ENCODE measurements around the gene RPL22L1.
"Not testable (repeated sequence)": the region's sequence is repeated elsewhere in the genome, so short reads cannot be mapped to it uniquely, and the experiment has no call there.

The RPL22L1 gene

GRCh38 chr3:170877311-170877710 is 7.3 kb upstream of the RPL22L1 start:
- not testable (repeated sequence) for DNase-seq

- no peak for DNase-seq
Measured at GRCh38 chr3:170876537-170876936, 6.5 kb upstream of the RPL22L1 start.

GRCh38 chr3:170869239-170869590 is 780 bp downstream of the RPL22L1 start:
- no peak for DNase-seq

DNA sequence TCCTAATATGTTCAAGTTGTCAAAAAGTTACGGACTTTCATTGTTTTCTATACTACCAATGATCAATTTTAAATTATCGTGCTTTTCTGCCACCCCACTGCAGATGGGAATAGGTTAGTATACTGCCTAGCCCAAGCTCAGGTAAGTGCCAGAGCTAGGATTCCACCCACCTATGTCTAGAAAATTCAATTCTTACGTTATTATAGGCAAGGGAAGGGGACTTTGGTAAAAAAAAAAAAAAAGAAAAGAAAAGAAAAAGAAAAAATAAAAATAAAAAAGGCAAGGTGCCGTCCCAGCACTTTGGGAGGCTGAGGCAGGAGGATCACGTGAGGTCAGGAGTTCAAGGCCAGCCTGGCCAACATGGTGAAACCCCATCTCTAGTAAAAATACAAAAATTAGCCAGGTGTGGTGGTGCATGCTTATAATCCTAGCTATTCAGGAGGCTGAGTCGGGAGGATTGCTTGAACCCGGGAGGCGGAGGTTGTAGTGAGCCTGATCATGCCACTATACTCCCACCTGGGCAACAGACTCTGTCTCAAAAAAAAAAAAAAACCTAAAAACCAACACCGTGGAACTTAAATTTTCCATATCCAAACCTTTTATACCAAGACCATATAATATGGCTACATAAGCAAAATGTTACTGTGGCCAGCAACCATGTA is 1.3 kb downstream of the RPL22L1 start:
- DNase-seq: peak; percentile 55

DNA sequence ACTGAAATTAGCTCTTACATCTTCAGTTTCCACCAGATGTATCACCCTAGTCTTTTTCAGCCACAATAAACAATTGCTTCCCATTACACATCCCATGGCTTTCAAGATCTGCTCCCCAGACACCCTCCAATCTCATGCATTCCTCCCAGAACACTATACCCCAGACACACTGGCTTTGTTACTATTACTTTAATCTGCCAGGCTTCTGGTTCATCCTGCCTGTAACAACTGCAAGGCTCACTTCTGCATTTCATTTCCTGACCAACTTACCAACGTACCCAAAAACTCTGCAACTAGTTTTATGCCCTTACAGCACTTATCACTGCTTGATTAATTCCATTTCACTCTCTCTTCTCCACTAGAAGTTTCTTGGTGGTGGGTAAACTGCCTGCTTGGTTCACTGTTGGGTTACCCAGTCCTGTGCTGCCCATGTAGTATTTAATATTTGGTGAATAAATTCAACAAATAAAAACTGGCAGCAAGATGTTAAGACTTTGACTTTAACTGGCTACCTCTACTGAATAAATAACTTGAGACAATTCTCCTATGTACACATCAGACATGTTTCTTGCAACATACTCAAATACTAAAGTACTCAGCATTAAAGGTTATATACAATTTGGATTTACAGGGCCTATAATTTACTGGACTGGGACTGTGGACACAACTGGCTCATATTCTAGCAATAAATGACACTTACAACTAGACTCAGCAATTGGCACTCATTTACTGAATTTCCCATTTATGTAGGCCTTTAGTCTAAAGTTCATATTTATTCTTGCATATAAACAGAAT is 2.7 kb downstream of the RPL22L1 start:
- no peak for DNase-seq

DNA sequence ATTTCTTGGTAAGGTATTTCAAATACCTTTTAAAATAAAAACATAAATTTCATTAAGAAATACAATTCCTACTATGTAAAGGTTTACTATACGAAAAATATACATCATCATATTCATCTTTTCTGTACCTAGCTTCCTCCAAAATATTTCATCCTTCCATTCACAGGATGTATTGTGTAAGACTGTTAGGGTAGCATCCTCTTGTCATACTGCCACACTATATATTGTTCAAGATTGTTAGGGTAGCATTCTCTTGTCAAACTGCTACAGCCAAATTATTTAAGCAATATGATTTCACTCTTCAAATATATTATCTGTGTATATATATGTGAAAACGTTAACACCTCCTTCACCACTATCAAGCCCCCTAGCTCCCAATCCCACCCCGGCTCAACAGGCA is 3.5 kb downstream of the RPL22L1 start:
- no peak for DNase-seq

DNA sequence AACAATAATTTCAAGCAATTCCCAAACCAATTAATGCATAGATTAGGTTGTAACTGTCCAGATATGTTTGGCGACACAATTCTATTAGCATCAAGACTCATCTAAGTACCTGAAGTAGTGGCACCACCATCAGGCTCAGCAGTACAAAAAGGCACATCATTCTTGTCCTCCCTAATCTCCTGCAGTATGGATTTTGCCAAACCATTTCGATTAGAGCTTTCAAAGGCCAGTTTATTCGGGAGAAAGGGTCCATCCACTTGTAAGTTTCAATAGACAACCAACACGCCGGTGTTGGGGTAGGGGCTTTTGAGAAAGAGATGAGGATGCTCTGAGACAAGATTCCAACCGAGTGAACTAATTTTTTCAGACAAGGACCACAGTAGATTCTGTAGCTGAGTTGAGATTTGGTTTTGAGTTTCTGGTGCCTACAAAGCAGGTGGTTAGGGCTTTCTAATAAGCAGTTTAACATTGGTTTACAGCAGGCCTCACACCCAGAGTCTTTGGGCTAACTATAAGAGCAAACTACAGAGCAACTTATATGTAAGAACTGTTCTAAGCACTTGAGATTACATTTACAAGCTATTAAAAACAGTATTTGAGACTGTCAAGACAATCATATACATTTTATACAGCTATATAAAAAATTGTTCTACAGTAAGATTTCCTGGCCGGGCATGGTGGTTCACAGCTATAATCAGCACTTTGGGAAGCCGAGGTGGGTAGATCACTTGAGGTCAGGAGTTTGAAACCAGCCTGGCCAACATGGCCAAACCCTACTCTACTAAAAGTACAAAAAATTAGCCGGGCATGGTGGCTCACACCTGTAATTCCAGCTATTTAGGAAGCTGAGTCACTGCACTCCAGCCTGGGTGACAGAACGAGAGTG is 4.5 kb downstream of the RPL22L1 start:
- DNase-seq: peak; percentile 66

GRCh38 chr3:170864525-170865208 is 5.3 kb downstream of the RPL22L1 start:
- no peak for DNase-seq

DNA sequence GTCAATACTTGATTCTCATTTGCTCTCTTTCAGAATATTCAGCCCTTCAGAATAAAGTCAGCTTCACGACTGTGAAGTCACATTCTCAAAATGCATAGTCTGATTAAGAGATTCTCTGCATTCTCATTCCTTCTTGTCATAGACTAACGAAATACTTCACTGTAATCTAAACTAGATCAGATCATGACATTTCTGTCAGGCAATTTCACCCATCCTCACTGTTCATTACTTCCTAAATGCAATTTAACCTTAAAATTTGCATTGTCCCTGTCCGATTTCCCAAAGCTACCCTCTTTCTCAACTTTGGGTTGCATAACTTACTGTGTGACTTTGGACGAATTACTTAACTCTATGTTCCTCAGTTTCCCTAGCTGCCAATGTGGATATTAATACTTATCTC is 6.2 kb downstream of the RPL22L1 start:
- DNase-seq: no peak

DNA sequence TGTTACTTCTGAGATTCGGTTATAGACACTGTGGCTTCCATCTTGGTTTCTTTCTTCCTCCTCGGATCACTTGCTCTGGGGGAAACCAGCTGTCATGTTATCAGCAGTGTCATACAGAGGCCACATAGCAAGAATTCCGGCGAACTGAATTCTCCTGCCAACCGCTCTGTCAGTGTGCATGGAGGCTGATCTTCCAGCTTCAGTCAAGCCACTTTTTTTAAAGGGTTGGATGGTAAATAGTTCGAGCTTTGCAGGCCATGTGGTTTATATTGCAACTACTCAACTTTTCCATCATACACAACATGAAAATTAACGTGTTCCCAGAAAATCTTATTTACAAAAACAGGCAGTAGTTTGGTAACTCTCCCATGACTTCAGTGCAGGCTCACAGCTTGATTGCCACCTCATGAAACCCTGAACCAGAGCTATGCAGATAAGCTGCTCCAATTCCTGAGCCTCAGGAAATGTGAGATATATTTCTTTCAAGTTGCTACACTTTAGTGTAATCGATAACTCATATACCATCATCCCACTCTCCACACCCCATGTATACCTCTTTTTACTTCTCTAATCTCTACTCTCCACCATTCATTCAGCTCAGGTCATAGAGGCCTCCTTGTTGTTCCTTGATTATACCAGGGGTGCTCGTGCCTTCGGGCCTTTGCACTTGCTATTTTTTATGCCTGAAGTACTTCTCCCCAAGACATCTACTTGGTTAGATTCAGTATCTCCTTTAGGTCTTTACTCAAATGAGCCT is 7.2 kb downstream of the RPL22L1 start:
- DNase-seq: no peak

- DNase-seq: no peak
Measured at GRCh38 chr3:170858599-170858998, 11.4 kb downstream of the RPL22L1 start.

DNA sequence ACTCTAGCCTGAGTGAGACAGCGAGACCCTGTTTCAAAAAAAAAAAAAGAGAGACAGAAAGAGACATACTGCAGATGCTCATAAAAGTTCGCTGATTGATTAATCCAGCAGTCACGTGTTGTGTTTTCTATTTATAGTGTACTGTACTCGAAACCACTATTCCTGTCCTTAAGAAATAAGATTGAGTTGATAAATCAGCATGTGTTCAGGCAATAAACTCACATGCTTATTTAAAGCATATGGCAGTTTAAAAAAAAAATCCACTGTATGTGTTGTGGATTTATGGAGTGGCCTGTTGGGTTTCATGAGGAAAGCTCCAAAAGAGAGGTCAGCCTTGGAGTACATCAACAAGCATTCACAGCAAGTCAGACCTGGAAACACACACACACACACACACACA is 17.7 kb downstream of the RPL22L1 start:
- no peak for DNase-seq

DNA sequence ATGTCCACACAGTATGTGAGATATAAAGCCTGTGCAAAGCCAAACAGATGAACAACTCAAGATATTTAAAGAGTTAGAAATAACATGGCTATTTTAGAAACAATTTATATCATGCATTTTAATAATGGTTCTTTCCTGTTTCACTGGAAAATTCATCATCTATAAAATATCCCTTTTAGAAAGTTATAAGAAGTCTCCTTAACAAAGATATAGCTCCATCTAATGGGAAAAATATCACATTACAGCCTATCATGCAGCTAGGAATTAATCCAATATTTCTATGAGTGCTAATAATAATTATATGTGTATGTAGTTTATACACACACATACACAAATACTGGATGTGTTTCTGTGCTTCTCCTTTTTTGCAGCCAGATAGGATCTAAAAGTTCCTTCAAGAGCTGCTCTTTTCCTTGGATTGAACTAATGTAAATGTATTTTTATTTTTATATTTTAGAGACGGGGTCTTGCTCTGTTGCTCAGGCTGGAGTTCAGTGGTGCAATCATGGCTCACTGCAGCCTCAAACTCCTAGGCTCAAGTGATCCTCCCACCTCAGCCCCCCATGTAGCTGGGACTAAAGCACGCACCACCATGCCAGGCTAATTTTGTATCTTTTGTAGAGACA is 21.6 kb downstream of the RPL22L1 start:
- no peak for DNase-seq

GRCh38 chr3:170844377-170844776 is 25.6 kb downstream of the RPL22L1 start:
- no peak for DNase-seq

DNA sequence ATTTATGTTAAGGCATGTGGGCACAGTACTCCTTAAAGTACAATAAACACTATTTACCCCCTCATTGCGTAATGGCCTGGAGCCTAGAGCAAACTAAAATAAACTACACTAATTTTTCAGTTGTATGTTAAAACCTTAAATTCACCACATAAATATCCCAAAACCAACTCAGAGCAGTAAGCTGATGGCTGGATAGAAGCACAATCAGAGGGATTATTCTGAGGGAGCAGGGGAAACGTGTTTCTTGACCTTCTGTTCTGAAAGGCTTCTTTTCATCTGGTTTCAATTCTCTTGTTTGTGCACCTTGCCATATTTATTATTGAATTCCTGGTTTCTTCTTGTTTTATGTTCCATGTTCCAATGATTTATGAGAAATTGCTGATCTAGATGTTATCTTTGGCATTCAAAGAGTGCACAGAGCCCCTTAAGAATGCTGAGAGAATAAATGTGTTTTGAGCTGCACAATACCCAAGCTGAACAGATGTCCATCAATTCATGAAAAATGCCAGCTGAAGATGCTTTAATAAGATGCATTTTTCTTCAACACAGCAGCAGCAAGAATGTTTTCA is 29.6 kb downstream of the RPL22L1 start:
- DNase-seq: no peak

- DNase-seq: no peak
Measured at GRCh38 chr3:170839518-170840100, 30.4 kb downstream of the RPL22L1 start.

- no peak for DNase-seq
Measured at GRCh38 chr3:170836491-170836890, 33.5 kb downstream of the RPL22L1 start.

DNA sequence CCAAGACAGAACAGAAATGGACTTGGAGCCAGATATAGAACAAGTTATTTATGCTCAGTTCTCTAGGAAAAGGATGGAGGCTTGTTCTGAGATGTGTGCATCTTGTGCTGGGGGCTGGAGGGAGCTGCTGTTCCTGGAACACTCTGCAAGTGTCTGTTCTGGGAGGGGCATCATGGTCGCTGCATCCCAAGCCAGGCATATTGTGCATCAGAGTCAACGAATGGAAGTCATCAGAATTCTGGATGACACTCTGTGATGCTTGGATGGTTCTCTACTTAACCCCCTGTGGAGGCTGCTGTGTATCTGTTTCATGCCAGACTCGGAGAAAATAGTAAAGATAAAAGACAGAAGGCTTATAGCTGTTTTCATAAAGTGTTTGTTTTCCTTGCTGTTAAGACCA is 34.7 kb downstream of the RPL22L1 start:
- no peak for DNase-seq

DNA sequence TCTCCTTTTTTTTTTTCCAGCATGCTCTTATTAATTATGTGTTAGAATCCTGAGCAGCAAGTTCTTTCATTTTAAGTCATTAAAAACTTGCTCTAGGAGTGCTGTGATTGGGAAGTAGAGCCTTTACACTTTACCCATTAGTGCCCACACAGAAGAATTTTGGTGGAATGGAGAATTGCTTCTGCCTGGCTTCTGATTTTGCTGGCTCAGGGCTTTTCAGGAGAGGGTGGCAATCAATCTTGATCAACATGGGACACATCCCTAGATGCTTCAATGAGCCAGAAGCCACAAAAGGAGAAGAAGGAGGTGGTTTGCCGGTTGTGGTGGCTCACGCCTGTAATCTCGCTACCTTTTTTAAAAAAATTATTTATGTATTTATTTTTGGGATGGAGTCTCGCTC is 39.4 kb downstream of the RPL22L1 start:
- no peak for DNase-seq

DNA sequence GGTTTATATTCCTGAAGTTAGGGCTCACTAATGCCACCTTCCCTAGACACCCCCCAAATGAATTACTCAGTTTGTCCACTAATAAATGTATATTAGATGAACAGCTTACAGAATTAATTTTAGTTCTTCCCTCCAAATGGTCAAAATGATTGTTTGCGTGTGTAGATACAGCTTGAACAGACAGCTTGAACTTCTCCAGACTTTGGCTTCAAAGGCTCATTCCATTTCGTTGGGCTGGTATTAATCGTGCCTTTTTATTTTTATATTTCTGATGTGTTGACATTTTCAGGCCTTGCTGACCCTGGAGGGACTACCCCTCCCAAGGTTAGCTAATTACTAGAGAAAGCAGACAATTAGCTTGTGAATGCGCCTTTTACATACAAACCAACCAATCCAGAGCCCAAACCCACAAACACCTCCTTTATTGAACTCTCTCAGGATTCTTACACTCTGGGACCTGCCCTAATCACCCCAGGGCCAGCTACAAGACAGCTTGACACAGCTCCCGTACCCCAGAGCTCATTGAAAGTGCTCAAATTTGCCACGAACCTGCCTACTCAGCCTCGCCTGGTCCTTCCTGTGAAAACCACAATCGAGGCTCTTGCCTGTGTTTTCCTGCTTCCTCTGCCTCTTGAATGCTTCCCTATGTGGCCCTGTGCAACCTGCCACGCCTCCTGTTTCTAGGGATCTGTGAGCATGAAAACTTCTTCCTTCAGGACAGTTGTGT is 40.3 kb downstream of the RPL22L1 start:
- DNase-seq: no peak

All from activated CD8-positive, alpha-beta memory T cell treated with anti-CD3 and anti-CD28 coated beads, Interleukin-2, amount 50 U/mL, for 48 hours (primary cell).